IMR-90 (cell line): ENCODE measurements around the gene NAPSA. TPM values are rescaled to one million over a fixed set of nuclear protein-coding genes. Genes with fewer than 3 reads are reported as not detected.

Experiments used
- ATAC-seq: fragments of 200-7000 bp; cut with Tn5 transposase; 2 replicates; pipeline ENCODE4 v1.9.1; 2020; ENCODE audit warnings: low read depth, mild to moderate bottlenecking, moderate library complexity
- BruUV-seq: library from RNA; stranded (reverse); fragments of 400-500 nt; replicated peaks from 2 replicates; lab custom pipeline; 2021; lab: Mats Ljungman, UMichigan
- CTCF ChIA-PET: fragments of 300-600 bp; formaldehyde crosslinking; extraction: SDS; loops from one replicate; lab custom pipeline; 2021; ENCODE audit warnings: antibody characterized with exemption; lab: Yijun Ruan, JAX
- POLR2A ChIA-PET: fragments of 300-600 bp; sonication (Branson Sonifier 250); formaldehyde crosslinking; loops from one replicate; lab custom pipeline; 2022; ENCODE audit warnings: antibody characterized with exemption; ENCODE audit not compliant: unreplicated experiment; lab: Charles Lee
- DNase-seq: peaks from one replicate; pipeline ENCODE4 v3.0.0; 2013
- H2AFZ ChIP-seq: replicated peaks from 2 replicates; pipeline ENCODE3; 2013; ENCODE audit warnings: low read length, mild to moderate bottlenecking; ENCODE audit not compliant: poor library complexity
- H2AK5ac ChIP-seq: 2 replicates; pipeline ENCODE4 v1.6.1; 2013; ENCODE audit warnings: low read depth, low read length, inconsistent platforms
- H2AK9ac ChIP-seq: replicated peaks from 2 replicates; pipeline ENCODE3; 2013; ENCODE audit warnings: mild to moderate bottlenecking, low read depth, low read length, moderate library complexity; ENCODE audit not compliant: poor library complexity
- H2BK120ac ChIP-seq: 2 replicates; pipeline ENCODE4 v1.6.1; 2013; ENCODE audit warnings: low read depth, low read length, inconsistent platforms
- H2BK15ac ChIP-seq: 3 replicates; pipeline ENCODE4 v1.6.1; 2013; ENCODE audit warnings: low read depth, low read length, inconsistent platforms
- H2BK20ac ChIP-seq: 2 replicates; pipeline ENCODE4 v1.6.1; 2013; ENCODE audit warnings: low read depth, mild to moderate bottlenecking, inconsistent platforms, low read length, moderate library complexity
- H2BK5ac ChIP-seq: 2 replicates; pipeline ENCODE4 v1.6.1; 2013; ENCODE audit warnings: mild to moderate bottlenecking, low read depth, low read length, inconsistent platforms; ENCODE audit not compliant: poor library complexity, severe bottlenecking
- H3K14ac ChIP-seq: replicated peaks from 2 replicates; pipeline ENCODE4 v1.6.1; 2013; ENCODE audit warnings: low read depth, low read length, inconsistent platforms
- H3K18ac ChIP-seq: 2 replicates; pipeline ENCODE4 v1.6.1; 2013; ENCODE audit warnings: low read depth, low read length, control low read depth
- H3K23ac ChIP-seq: 2 replicates; pipeline ENCODE4 v1.6.1; 2013; ENCODE audit warnings: low read depth, low read length, inconsistent platforms
- H3K27ac ChIP-seq: 2 replicates; pipeline ENCODE4 v1.5.1; 2013; ENCODE audit warnings: mild to moderate bottlenecking, control low read depth, low read length; ENCODE audit not compliant: insufficient read depth
- H3K27me3 ChIP-seq: 2 replicates; pipeline ENCODE4 v1.6.1; 2013; ENCODE audit warnings: low read length; ENCODE audit not compliant: control insufficient read depth, insufficient read depth
- H3K36me3 ChIP-seq: 2 replicates; pipeline ENCODE4 v1.6.1; 2013; ENCODE audit warnings: low read length, mixed read lengths; ENCODE audit not compliant: control insufficient read depth, insufficient read depth
- H3K4ac ChIP-seq: 2 replicates; pipeline ENCODE4 v1.6.1; 2013; ENCODE audit warnings: low read depth, low read length, inconsistent platforms
- H3K4me1 ChIP-seq: 2 replicates; pipeline ENCODE4 v1.6.1; 2013; ENCODE audit warnings: low read length, mixed read lengths; ENCODE audit not compliant: control insufficient read depth, insufficient read depth
- H3K4me2 ChIP-seq: 2 replicates; pipeline ENCODE4 v1.6.1; 2013; ENCODE audit warnings: low read depth, mild to moderate bottlenecking, control low read depth, low read length, moderate library complexity
- H3K4me3 ChIP-seq: 2 replicates; pipeline ENCODE4 v1.5.1; 2013; ENCODE audit warnings: low read depth, mild to moderate bottlenecking, control low read depth, low read length, moderate library complexity; ENCODE audit not compliant: insufficient read depth
- H3K56ac ChIP-seq: 2 replicates; pipeline ENCODE4 v1.6.1; 2013; ENCODE audit warnings: low read length, inconsistent platforms; ENCODE audit not compliant: insufficient read depth; ENCODE audit errors: extremely low read depth
- H3K79me1 ChIP-seq, 2 experiments: 2 replicates each; pipeline ENCODE4 v1.6.1; 2013; ENCODE audit warnings: low read length in 2 of 2, inconsistent platforms in 1 of 2, low read depth in 1 of 2
- H3K9ac ChIP-seq: 2 replicates; pipeline ENCODE4 v1.6.1; 2013; ENCODE audit warnings: low read depth, low read length, control low read depth
- H3K9me1 ChIP-seq: 2 replicates; pipeline ENCODE4 v1.6.1; 2013; ENCODE audit warnings: low read length, inconsistent platforms; ENCODE audit not compliant: insufficient read depth
- H3K9me3 ChIP-seq: 2 replicates; pipeline ENCODE4 v1.6.1; 2013; ENCODE audit warnings: low read length; ENCODE audit not compliant: control insufficient read depth, insufficient read depth
- H4K20me1 ChIP-seq: 2 replicates; pipeline ENCODE4 v1.6.1; 2013; ENCODE audit warnings: low read length, inconsistent platforms; ENCODE audit not compliant: insufficient read depth
- H4K5ac ChIP-seq: 2 replicates; pipeline ENCODE4 v1.6.1; 2013; ENCODE audit warnings: mild to moderate bottlenecking, low read depth, low read length, control low read depth
- H4K8ac ChIP-seq, 2 experiments: 2 replicates each; pipeline ENCODE4 v1.6.1; 2013; ENCODE audit warnings: low read depth in 2 of 2, low read length in 2 of 2, control low read depth in 1 of 2, inconsistent platforms in 1 of 2
- H4K91ac ChIP-seq: 2 replicates; pipeline ENCODE4 v1.6.1; 2013; ENCODE audit warnings: low read depth, low read length, inconsistent platforms; ENCODE audit not compliant: insufficient read depth
- BHLHE40 ChIP-seq: fragments of 150-350 bp; IDR thresholded peaks from 2 replicates; pipeline ENCODE4 v1.6.1; 2016; ENCODE audit warnings: mild to moderate bottlenecking, low read depth, low read length
- CTCF ChIP-seq: conservative IDR thresholded peaks from 2 replicates; pipeline ENCODE4 v1.5.1; 2012; ENCODE audit warnings: mild to moderate bottlenecking, low read depth, low read length, improper control_type of control experiment
- MAFK ChIP-seq: IDR thresholded peaks from 2 replicates; pipeline ENCODE4 v1.6.1; 2012; ENCODE audit warnings: low read depth, low read length, improper control_type of control experiment
- MXI1 ChIP-seq: IDR thresholded peaks from 2 replicates; pipeline ENCODE4 v1.6.1; 2012; ENCODE audit warnings: low read depth, mild to moderate bottlenecking, low read length, moderate library complexity, borderline replicate concordance
- POLR2A ChIP-seq: IDR thresholded peaks from 2 replicates; pipeline ENCODE4 v1.6.1; 2012; ENCODE audit warnings: mild to moderate bottlenecking, low read depth, low read length
- RAD21 ChIP-seq: IDR thresholded peaks from 2 replicates; pipeline ENCODE4 v1.6.1; 2012; ENCODE audit warnings: low read length, improper control_type of control experiment
- RCOR1 ChIP-seq: IDR thresholded peaks from 2 replicates; pipeline ENCODE4 v1.6.1; 2012; ENCODE audit warnings: mild to moderate bottlenecking, low read length, improper control_type of control experiment; ENCODE audit not compliant: insufficient replicate concordance
- RFX5 ChIP-seq: IDR thresholded peaks from 2 replicates; pipeline ENCODE4 v1.8.0; 2012; ENCODE audit warnings: low read depth, mild to moderate bottlenecking, low read length, moderate library complexity
- WGBS, 2 experiments: methylation state at CpG; one replicate each; pipeline versions ENCODE4 v1.1.5 to v1.1.7; 2013; ENCODE audit warnings: missing lambda C conversion rate in 2 of 2; ENCODE audit not compliant: insufficient read length in 1 of 2; ENCODE audit errors: extremely low coverage in 2 of 2; 5-methylcytosine and 5-hydroxymethylcytosine counted together
- dilution Hi-C: fragments of 300-500 bp; cut with HindIII; formaldehyde crosslinking; loops from one replicate; pipeline ENCODE4 v1.14.3; 2018; ENCODE audit warnings: low sequenced_read_pairs; ENCODE audit not compliant: unreplicated experiment
- in situ Hi-C: fragments of 300-500 bp; cut with MboI; formaldehyde crosslinking; loops from 3 replicates; pipeline ENCODE4 v1.14.3; 2019; ENCODE audit warnings: low sequenced_read_pairs, inconsistent platforms, mixed read lengths
- intact Hi-C: fragments of 100-400 bp; cut with micrococcal nuclease; formaldehyde crosslinking; loops from 2 replicates; pipeline ENCODE4 v1.10.0; 2022
- polyA plus RNA-seq, 3 experiments: library from polyadenylated mRNA; depleted of rRNA; stranded (reverse); fragments of >200 nt; gene quantifications; 2 replicates each; pipeline ENCODE4 v1.2.3, GENCODE V29; 2012; ENCODE audit warnings: low replicate concordance in 1 of 3
- total RNA-seq: library from RNA; depleted of rRNA; stranded (reverse); fragments of >200 nt; gene quantifications from 2 replicates; pipeline ENCODE4 v1.2.3, GENCODE V29; 2012

The NAPSA gene
- total and polyA plus RNA-seq, 2 of the 4 experiments (the other 2 are of a cell fraction), result 0.39 TPM; not detected in 1

- peaks cover 42% of the 10 kb centered on the region for H3K36me3 ChIP-seq
- H3K23ac ChIP-seq, result no peak overlapping the region
- intact Hi-C loops, result no loop called here
- ChIA-PET CTCF (no interaction called here), POLR2A (no interaction called here)
- H3K14ac ChIP-seq, result no peak overlapping the region
- H3K27me3 ChIP-seq, result no peaks in the 10 kb centered on the region
- in situ Hi-C loops, result no loop called here
- peak overlapping the region; percentile 23 for H2AK9ac ChIP-seq
- no TSS peak for BruUV-seq
- H2AK5ac ChIP-seq, result no peak overlapping the region
- 60% methylated on average over 1 of the region's 11 CpGs; no CpG with 5 or more reads in 1 of the 2 experiments for WGBS, 2 experiments
- peaks cover 10% of the 10 kb centered on the region for H4K20me1 ChIP-seq
- no peak overlapping the region for H2BK120ac ChIP-seq
- dilution Hi-C loops, result no loop called here
- H3K4me2 ChIP-seq, result no peak overlapping the region
- no peak overlapping the region for H4K5ac ChIP-seq
- TF ChIP-seq RCOR1 (no peak), RAD21 (no peak), POLR2A (no peak), RFX5 (no peak), BHLHE40 (no peak), MAFK (no peak), CTCF (no peak), MXI1 (no peak)
- H3K4ac ChIP-seq, result no peak overlapping the region
- no peaks in the 10 kb centered on the region; the same call in 1 of the 2 replicates for H3K4me1 ChIP-seq
- H3K9ac ChIP-seq, result no peak overlapping the region
- H3K9me1 ChIP-seq, result no peaks in the 10 kb centered on the region; the same call in 1 of the 2 replicates
- peaks cover 0 to 37% of the 10 kb centered on the region in 2 experiments for H3K79me1 ChIP-seq
- H4K91ac ChIP-seq, result no peak overlapping the region
- ATAC-seq, result no peak
- no peak overlapping the region for H2BK5ac ChIP-seq
- DNase-seq, result peak; percentile 27
- H3K56ac ChIP-seq, result no peak overlapping the region
- no peaks in the 10 kb centered on the region for H3K9me3 ChIP-seq
- no peak overlapping the region for H3K27ac ChIP-seq
- no peak overlapping the region for H4K8ac ChIP-seq
- no peak overlapping the region for H2BK20ac ChIP-seq
- H2BK15ac ChIP-seq, result no peak overlapping the region
- H2AFZ ChIP-seq, result no peak overlapping the region
- H3K18ac ChIP-seq, result no peak overlapping the region
- H3K4me3 ChIP-seq, result no peak overlapping the region
These were observed 14.7 kb upstream of the NAPSA start for GRCh38 chr19:50380137-50380536.
